ENCODE measurements around the gene ACACB.

The ACACB gene

DNA sequence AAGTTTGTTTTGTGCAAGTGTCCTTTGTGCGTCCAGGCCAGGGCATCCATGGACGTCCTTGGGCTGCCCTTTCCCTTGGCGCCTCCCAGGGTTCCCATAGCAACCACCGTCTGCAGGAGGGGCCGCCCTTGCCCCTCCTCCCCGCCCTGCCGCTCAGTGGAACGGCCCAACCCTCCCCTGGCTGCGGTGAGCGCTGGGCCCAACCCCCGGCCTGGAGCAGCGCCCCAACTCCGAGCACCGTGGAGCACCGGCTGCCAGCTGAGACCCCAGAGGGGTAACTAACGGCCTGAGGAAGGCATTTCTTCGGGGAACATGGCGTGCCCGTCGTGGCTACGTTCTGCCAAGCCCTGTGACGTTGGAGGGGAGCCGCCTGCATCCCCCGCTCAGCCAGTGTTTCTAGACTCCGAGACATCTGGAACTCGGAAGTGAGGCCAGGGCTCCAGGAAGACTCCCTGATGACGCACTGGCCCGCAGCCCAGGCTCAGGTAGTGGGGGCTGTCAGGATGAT lies 5.3 kb upstream of the ACACB start:
- DNase-seq, result peak; percentile 47

DNA sequence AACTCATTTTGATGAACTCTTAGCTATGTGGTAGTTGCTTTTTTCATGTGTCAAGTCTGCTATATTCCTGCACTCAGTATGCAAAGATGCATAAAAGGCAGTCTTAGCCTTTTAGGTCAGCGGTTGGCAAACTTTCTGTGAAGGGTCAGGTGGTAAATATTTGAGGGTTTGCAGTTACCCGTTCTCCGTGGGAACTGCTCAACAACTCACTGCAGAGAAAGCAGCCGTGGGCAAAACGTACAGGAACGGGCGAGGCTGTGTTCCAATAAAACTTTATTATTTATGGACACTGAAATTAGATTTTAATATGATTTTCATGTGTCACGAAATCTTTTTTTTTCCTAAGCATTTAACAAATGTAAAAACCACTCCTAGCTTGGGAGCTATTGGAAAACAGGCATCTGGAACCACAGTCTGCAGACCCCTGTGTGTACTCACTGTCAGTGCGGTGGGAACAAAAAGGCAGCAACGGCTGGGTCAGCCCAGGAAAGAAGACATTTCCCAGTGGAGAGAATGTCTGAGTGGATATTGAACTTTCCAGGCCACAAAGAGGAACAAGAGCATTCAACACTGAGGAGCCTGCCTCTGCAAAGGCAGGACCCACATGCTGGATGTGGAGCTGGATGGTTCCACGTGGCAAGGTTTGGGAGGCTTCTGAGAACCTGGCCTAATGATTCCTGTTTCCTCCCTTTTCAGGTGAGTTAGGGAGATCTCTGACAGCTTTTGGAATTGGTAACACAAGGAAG lies 3.5 kb upstream of the ACACB start:
- DNase-seq, result no peak

DNA sequence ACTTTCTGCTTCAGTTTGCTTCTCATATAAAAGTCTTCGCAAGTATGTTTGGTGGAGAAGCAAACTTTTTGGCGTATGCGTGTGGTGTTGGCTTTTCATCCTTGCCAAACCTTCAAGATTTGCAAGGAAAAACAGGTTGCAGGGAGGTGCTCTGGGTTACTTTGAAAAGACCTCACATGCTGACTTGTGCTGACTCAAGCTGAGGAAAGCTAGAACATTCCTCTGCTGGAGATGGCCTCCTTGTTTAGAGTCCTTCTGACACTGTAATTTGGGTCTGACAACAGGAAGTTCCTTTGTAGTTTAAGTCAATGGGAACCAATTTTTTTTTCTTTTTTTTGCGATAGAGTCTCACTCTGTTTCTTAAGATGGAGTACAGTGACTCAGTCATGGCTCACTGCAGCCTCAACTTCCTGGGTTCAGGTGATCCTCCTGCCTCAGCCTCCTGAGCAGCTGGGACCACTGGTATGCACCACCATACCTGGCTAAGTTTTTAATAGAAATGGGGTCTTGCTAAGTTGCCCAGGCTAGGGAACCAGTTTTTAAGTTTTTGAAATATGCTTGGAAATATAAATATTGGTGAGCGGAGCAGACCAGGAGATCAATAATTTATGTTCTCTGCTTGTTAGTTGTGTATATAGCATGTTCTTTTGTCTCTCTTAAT lies 2.6 kb upstream of the ACACB start:
- no peak for DNase-seq

DNA sequence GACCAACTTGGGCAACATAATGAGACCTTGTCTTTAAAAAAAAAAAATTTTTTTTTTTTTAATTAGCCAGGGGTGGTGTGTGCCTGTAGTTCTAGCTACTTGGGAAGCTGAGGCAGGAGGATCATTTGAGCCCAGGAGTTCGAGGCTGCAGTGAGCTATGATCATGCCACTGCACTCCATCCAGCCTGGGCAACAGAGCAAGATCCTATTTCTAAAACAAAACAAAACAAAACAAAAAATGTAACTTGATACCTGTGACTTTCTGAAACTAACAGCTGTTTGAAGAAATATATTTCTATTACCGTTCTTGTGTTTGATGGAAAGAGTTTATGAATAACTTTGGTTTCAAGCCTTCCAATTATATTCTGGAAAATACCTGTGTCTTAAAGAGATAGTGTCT lies 1.7 kb upstream of the ACACB start:
- no peak for DNase-seq

DNA sequence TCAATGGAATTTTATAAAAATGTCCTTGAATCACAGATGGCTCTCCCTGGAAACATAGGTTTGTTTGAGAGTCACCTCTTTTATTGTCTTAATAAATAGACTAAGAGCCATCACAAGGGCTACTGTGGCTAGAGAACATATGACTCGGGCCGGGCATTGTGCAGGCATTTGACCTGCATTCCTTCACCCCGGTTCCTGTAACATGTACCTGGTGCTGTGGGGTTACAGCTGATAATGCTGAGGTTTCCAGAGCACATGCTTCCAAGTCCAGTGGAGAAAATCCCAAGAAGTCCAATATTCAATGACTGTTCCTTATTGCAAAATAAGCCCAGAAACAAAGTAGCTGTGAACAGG lies 1.0 kb upstream of the ACACB start:
- no peak for DNase-seq

DNA sequence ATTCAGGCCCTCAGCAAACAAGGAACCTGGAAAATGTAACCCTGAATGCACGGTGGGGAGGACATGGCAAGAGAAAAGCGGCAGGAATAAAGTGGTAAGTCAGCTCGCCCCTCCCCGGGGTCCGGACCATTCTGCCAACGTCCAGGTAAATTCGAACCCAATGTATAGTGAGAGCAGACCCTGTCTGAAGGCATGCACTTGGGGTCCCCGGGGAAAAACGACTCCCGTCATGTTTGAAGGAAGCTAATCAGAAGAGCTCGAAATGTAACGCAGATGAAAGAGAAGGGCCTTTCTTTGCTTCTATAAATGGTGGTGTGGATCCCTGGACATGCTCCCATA lies 193 bp downstream of the ACACB start:
- no peak for DNase-seq

DNA sequence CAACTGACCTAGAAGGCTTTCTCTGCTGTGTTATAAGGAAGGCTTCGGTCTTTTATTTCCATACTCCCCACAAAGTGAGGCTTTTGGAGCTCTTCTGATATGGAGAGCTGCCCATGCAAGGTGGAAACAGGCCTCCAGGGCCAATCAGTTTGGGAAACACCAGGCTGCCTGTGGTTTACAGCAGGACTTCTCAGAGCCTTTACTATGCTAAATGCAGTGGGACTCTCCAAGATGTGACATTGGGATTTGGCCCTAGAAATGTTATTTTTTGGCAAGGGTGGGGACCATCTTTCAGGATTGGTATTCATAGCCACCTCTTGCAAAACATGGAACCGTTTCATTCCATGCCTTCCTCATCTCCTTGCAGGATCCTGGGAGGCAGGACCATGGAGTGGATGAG lies 3.7 kb downstream of the ACACB start:
- DNase-seq, result no peak

DNA sequence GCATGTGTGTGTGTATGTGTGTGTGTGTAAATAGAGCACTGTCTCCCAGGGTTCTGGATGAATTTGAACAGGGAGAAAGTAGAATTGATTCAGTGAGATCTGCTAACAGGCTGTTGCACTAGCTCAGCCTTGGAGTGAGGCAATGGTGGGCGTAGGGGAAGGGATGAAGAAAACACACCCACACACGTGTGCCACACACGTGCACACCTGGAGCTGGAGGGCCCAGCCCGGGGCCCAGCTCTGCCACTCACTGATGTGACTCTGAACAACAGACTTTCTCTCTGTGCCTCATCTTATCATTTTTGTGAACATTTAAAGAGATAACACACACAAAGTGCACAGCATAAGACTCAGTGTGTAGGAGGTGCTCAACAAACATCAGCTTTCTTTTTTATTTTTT lies 4.2 kb downstream of the ACACB start:
- DNase-seq, result no peak

DNA sequence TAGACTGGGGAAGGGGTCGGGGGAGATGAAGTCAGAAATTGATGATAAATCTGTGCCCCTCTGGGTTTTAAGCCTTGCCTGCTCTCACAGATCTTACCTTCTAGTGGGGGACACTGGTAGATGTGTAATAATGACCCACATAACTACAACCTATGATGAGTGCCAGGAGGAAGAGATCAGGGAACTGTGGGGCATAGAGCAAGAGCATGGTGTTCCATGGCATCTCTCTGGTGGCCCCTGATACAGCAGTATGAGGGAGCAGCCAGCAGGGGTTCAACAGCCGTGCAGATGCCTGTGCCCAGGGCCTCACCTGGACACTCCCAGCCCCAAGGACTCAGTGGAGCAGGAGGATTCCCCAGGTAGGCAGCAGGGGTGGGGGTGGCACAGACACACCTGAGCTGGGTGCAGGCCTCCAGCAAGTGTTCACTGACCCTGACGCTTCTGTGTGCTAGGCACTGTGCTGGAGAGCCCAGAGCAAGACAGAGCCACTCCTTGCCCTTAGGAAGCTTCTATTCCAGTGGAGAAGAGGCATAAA lies 5.0 kb downstream of the ACACB start:
- DNase-seq, result no peak

DNA sequence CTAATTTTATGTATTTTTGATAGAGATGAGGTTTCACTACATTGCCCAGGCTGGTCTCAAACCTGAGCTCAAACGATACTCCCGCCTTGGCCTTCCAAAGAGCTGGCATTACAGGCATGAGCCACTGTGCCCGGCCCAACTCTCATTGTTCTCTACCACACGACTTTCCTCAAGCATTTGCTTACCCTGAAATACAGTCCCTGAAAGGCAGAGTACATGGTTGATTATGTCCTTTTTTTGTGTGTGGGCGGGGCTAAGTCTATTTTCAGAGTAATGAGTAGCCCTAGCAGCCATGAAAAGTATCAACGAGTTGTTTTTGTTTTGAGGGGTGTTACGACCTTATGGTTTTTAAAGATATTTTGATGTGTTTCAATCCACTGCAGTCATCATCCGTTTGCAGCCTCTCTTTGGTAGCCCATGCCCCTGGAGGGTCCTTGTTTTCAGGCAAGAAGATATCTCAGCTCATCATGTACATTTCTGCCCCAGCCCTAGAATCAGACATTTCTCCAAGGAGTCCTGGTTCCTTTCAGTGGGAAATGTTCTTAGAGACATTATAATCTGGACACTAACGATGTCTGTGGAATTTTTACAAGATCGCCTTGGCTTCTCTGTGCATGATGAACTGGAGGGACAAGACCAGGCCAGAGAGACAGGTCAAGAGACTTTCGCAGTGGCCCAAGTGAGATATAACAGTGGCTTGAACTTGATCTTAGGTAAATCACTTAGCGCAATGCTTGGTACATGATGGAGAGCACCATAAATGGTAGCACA lies 8.7 kb downstream of the ACACB start:
- no peak for DNase-seq

DNA sequence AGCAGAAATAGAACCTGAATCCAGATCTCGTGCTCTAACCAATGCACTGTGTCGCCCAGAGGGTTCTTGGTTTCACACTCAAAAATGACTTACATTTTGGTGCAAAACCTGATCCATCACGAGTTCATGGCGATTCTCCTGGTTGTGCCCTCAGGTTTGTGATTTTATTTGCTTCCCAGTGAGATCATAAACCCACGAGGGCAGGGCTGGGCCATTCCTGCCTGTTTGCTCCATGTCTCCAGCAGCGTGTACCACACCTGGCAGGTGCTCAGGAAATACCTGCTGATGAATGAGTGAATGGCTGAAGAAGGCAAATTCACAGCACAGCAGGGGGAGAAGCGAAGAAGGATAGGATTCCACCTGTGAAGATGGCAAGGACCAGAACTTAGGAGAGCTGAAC lies 9.4 kb downstream of the ACACB start:
- no peak for DNase-seq

DNA sequence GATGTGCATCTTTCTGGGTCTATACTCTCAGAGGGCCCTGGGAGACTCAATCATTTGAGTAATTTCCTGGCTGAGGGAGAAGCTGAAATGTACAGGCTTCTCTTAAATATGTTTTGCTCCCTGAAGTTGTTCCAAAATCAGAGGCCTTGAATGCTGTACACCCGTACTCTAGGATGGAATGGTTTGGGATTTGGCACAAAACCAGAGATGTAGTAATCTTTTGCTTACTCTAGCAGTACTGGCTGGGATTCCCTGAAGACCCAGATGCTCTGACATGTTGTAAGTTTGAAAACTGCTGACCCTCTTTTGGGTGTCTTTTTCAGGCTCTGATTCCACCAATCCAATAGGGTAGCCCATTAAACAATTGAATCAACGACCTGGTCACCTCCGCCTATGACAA lies 10.4 kb downstream of the ACACB start:
- no peak for DNase-seq

DNA sequence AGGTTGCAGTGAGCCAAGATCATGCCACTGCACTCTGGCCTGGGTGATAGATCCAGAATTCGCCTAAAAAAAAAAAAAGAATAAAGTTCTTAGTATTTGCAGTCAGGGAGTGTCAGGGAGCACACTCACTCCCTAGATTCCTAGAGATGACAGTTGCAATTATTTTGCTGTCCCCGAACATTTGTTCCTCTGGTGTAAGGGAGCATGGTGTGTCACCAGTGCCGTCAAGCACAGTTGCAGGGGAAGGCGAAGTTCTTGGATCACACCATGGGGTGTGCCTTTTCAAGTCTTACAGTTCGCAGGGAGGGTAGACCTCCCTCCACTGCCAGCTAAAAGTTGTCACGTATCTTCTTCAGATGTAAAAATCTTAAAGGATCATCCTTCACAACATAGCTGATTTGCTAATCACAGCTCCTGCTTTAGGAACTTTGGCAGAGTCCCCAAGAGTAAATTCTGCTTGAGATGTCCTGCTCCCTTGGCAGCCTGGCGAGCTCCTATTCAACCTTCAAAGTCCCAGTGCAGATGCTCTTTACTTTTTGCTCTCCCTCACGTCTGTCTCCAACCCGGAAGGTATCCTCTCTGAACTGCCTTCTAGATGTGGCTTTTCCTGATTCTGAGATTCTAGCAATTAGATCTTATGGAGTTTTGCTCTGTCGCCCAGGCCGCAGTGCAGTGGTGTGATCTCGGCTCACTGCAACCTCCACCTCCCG lies 11.3 kb downstream of the ACACB start:
- no peak for DNase-seq

DNA sequence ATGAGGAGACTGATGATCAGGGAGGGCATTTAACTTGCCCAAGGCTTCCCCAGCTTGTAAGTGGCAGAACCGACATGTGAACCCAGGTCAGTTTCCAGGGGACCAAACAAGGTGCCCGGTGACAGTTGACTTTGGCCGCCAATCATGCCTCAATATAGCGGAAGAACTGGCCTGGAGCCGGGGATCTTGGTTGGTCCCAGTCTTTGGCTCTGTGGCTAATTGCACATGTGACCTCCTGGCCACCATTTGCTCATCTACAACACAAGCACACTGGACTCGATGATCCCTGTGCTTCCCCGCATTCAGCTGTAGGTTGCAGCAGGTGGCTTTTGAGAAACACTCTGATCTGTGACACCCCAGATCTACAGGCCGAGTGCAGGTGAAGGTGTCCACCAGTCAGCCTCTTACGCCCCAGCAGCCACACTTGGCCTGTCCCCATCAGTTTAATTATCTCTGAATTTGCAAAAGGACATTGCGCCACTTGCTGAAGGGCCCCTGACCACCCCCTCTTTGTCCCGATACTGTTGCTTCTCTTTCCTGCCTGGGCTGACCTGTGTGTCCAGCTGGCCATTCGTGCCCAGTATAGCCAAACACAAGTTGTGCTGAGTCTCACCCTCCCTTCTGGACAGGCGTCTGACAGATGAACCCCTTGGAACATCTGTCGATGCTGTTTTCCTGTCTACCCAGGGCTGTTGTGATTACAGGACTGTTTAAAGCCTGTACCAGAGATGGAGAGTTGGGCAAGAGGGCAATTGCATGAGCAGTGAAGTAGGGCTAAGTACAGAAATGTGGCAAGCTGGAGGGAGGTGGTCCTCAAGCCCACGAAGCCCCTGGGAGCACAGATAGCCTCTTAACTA lies 14.1 kb downstream of the ACACB start:
- no peak for DNase-seq

DNA sequence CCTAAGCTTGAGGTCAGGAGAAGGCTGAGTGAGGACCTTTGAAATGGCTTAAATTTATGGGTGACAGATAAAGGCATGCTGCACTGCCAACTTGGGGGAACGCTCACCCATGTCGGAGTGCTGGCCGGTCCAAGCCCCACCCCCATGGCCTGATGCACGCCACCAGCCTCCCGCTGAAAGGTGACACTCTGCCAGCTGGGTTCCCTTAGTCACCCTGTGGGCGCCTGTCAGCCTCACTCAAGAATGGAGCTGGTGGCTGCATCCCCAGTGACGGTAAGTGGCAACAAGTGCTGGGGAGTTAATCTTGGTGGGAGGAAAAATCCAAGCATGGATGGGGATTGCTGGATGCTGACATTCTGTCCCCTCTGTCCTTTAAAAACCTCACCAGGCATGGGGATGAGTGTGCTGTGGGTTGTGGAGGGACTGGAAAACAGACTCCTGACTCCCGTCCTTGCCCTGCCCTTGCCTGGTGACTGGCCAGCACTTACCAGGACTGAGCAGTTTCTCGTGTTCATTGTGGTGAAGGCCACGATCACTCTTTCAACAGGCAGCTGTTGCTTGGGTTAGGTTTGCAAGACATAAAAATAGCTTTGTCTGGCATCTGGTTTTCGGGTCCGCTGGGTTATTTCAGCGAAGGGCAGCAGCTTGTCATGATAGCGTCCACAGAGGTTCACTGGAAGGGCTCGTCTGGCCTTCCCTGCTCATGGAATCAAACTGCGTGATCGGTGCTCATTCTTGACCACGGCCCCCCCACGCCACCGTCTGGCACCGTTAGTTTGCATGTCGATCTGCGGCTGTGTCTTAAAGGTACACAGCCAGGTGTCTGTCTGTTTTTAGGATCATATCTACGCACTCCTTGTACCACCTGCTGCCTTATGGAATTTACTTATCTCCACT lies 15.0 kb downstream of the ACACB start:
- no peak for DNase-seq

DNA sequence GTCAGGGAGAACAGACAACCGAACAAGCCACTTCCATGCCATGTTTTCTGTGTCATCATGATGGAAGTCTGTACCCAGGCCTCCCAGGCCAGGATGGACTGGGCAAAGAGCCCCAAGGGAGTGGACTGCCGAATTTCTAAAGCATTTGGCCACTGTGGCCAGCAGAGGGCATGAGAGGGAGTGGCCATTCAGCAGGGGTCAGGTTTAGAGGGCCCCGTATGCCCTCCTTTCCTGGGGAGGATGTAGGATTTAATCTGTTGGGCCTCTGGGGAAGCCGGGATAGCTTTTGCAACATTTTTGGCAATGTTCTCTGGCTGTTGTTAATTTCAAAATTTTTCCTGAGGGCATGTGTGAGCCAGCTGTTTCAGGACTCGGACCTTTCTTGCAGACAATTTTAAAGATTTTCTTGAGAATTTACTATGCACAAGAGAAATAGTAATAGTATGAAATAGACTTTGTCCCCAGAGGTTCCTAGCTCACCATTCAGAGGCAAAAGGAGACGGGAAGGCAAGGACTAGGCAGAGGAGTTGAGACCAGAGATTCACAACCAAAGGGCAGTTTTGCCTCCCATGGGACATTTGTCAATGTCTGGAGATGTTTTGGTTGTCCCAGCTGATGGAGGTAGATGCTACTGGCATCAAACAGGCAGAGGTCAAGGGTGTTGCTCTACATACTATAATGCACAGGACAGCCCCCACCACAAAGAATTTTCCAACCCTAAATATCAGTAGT lies 18.0 kb downstream of the ACACB start:
- DNase-seq, result no peak

DNA sequence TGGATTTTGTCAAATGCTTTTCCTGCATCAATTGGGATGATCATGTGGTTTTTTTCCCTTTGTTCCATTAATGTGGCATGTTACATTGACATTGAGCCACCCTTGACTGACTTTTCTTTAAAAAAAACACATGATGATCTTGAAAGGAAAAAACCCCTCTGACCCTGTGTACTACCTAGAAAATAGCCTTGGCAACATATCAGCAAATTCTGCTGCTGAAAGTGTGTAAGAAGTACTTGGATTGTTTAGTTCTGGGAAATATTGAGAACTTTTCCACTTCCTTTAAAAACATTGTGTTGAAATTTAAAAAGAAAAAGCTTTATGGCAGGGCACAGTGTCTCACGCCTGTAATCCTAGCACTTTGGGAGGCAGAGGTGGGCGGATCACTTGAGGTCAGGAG lies 20.7 kb downstream of the ACACB start:
- no peak for DNase-seq

DNA sequence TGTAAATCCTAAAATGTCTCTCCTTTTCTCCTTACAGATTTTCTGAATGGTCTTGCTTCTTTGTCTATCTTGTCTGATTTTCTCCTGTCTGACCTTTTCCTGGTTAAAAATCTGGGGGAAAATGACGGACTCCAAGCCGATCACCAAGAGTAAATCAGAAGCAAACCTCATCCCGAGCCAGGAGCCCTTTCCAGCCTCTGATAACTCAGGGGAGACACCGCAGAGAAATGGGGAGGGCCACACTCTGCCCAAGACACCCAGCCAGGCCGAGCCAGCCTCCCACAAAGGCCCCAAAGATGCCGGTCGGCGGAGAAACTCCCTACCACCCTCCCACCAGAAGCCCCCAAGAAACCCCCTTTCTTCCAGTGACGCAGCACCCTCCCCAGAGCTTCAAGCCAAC lies 23.0 kb downstream of the ACACB start:
- DNase-seq, result no peak

DNA sequence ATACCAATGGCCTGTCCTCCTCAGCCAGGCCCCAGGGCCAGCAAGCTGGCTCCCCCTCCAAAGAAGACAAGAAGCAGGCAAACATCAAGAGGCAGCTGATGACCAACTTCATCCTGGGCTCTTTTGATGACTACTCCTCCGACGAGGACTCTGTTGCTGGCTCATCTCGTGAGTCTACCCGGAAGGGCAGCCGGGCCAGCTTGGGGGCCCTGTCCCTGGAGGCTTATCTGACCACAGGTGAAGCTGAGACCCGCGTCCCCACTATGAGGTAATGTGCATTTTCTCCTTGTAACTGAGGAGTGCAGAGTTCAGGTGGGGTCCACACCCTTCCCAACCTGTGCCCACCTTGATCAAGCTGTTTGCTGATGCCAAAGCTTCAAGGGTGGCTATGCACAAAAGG lies 23.4 kb downstream of the ACACB start:
- DNase-seq, result no peak

DNA sequence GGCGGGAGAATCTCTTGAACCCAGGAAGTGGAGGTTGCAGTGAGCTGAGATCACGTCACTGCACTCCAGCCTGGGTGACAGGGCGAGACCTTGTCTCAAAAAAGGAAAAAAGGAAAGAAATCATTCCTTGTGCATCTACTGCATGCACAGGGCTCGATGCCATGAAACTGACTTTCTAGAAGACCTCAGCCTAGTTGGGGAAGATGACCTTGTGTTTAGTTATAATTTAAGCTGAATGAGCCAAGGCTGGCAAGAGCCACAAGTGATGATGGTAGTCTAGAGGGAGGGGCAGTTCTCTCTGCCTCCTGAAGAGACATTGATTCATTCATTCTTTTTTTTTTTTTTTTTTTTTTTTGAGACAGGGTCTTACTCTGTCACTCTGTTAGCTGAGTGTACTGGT lies 24.2 kb downstream of the ACACB start:
- DNase-seq, result no peak

Data from stimulated activated CD4-positive, alpha-beta T cell treated with anti-CD3 and anti-CD28 coated beads, Interleukin-1b, Interleukin-23, amount 100 ng/mL, for 48 hours (primary cell).